Heart right ventricle (tissue), 16 donors: ENCODE measurements around the gene TAB3. TPM values are rescaled to one million over a fixed set of nuclear protein-coding genes. Genes with fewer than 3 reads are reported as not detected.

Experiments used
- ATAC-seq, 8 donors: fragments of 200-7000 bp; cut with Tn5 transposase; one replicate each; pipeline ENCODE4 v1.9.1; 2020; ENCODE audit warnings: mild to moderate bottlenecking in 8 of 8, moderate library complexity in 8 of 8, moderate number of reproducible peaks in 1 of 8
- DNase-seq, 2 donors: peaks; one replicate each; pipeline ENCODE4 v3.0.0-alpha.2; 2020
- H3K27ac ChIP-seq, 10 donors: fragments of 200-600 bp; sonication (generic) in 2 of 10; one replicate each; pipeline versions ENCODE4 v1.5.0 to v1.8.0; 2020 to 2022; ENCODE audit warnings: mild to moderate bottlenecking in 3 of 10
- H3K27me3 ChIP-seq, 7 donors: fragments of 200-600 bp; one replicate each; pipeline ENCODE4 v1.8.0; 2021 to 2022; ENCODE audit warnings: mild to moderate bottlenecking in 2 of 7
- H3K36me3 ChIP-seq, 9 donors: fragments of 200-600 bp; sonication (generic) in 1 of 9; one replicate each; pipeline versions ENCODE4 v1.5.0 to v1.8.0; 2020 to 2022; ENCODE audit warnings: mild to moderate bottlenecking in 2 of 9
- H3K4me1 ChIP-seq, 9 donors: fragments of 200-600 bp; sonication (generic) in 1 of 9; one replicate each; pipeline versions ENCODE4 v1.5.0 to v1.8.0; 2020 to 2022; ENCODE audit warnings: mild to moderate bottlenecking in 4 of 9
- H3K4me3 ChIP-seq, 10 donors: fragments of 200-600 bp; sonication (generic) in 2 of 10; one replicate each; pipeline versions ENCODE4 v1.5.0 to v1.8.0; 2020 to 2022; ENCODE audit warnings: mild to moderate bottlenecking in 7 of 10, moderate library complexity in 2 of 10
- H3K9me3 ChIP-seq, 11 donors: fragments of 200-600 bp in 10 of 11; sonication (generic) in 2 of 11; one replicate each; pipeline versions ENCODE4 v1.5.0 to v1.8.0; 2013 to 2022; ENCODE audit warnings: mild to moderate bottlenecking in 2 of 11, control low read depth in 1 of 11, moderate library complexity in 1 of 11
- WGBS, 2 donors: extraction: QIAGEN DNeasy Blood & Tissue Kit; methylation state at CpG; one replicate each; pipeline ENCODE4 v1.1.7; 2013; ENCODE audit warnings: inconsistent platforms in 1 of 2; 5-methylcytosine and 5-hydroxymethylcytosine counted together
- intact Hi-C, 10 donors: fragments of 100-400 bp; cut with DNase I; formaldehyde crosslinking; loops; one replicate each; pipeline versions ENCODE4 v1.11.1 to v1.14.2; 2022
- polyA plus RNA-seq, 2 donors: library from polyadenylated mRNA; stranded (reverse); fragments of 200-250 nt; gene quantifications; one replicate each; pipeline ENCODE4 v1.2.3, GENCODE V29; 2013
- total RNA-seq, 10 donors: library from RNA; stranded (reverse); fragmentation: NEBNext Ultra II Directional in 3 of 10; extraction: Animal tissue kit (Norgen Biotek cat#: 25700) in 3 of 10; gene quantifications; one replicate each; pipeline versions ENCODE4 v1.2.1 to v1.2.4, GENCODE V29; 2021 to 2023
- TF ChIP-seq, protein P1 (sequence below), 9 donors: fragments of 200-600 bp; sonication (generic) in 2 of 9; IDR thresholded peaks; one replicate each; pipeline versions ENCODE4 v1.5.0 to v1.8.0; 2021 to 2022; ENCODE audit warnings: antibody characterized with exemption in 9 of 9, mild to moderate bottlenecking in 5 of 9, moderate library complexity in 1 of 9
- donor health status: Arrhythmogenic right ventricular cardiomyopathy.
- donor health status: ischemic (EF 13 %, LVEDD 7.1; RV severe dilation, severe dysfunction).
- donor health status: healthy with polysubstance abuse.
- donor health status: DM: no; HTN: yes; CAD: no.
- donor health status: DM: no; HTN: no; CAD: no.
- donor health status: ischemic (EF 25% LVEDD 6.9; RV normal size, moderate dysfunction).
- donor health status: ischemic (EF 25% LVEDD 5.7; RV mildly dilated, moderate dysfunction).
- donor health status: healthy.
- donor health status: DM: yes; HTN: yes; CAD: no.
- donor health status: Ischemic cardiomyopathy.
- donor health status: ischemic (EF 35%, LVEDD 5.7; RV mildly dilated, moderate dysfunction).
- donor health status: nonischemic (EF 11% LVEDD 7.7; RV severe dilation, severe dysfunction).
- donor health status: DM: yes; HTN: yes; CAD: no.
- donor health status: PGD.
- donor health status: ischemic (EF 29% LVEDD 5.4; RV normal size, mild dysfunction).
- donor health status: nonischemic (EF 23%, LVEDD 6.1; RV moderate dilation, normal function).

TAB3 gene
- total and polyA plus RNA-seq, 12 donors: 3.9 to 19.3 (median 14.5) TPM

DNA sequence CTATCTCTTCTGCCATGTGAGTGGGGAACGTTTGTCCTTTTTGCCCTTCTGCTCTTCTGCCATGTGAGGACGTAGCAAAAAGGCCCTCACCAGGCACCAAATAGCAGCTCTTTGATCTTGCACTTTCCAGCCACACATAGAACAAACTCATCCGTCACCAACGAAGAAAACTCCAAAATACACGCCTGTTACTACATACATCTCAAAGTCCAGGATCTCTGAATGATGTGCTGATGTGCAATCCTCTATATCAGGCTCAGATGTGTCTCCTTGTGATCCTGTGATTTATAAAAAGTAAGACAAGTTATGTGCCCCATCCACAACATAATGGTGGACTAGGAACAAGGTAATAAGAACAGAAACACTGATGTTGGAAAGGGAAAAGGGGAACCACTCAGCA is 9.8 kb upstream of the TAB3 start:
- ATAC-seq (no peak), DNase-seq (no peak)
- Histone ChIP-seq H3K9me3 (no peaks in the 10 kb centered on the region), H3K4me1 (no peaks in the 10 kb centered on the region), H3K27ac (no peak overlapping the region), H3K4me3 (no peak overlapping the region), H3K36me3 (no peaks in the 10 kb centered on the region), H3K27me3 (peaks cover 0 to 17% (median 0%) of the 10 kb centered on the region in 7 donors)
- intact Hi-C loops: no loop called here
- WGBS, 2 donors: 49 to 62% methylated on average over 5 of the region's 5 CpGs
- TF ChIP-seq, protein P1, sequence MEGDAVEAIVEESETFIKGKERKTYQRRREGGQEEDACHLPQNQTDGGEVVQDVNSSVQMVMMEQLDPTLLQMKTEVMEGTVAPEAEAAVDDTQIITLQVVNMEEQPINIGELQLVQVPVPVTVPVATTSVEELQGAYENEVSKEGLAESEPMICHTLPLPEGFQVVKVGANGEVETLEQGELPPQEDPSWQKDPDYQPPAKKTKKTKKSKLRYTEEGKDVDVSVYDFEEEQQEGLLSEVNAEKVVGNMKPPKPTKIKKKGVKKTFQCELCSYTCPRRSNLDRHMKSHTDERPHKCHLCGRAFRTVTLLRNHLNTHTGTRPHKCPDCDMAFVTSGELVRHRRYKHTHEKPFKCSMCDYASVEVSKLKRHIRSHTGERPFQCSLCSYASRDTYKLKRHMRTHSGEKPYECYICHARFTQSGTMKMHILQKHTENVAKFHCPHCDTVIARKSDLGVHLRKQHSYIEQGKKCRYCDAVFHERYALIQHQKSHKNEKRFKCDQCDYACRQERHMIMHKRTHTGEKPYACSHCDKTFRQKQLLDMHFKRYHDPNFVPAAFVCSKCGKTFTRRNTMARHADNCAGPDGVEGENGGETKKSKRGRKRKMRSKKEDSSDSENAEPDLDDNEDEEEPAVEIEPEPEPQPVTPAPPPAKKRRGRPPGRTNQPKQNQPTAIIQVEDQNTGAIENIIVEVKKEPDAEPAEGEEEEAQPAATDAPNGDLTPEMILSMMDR (IDR thresholded peaks at IDR 0.05): no peak

DNA sequence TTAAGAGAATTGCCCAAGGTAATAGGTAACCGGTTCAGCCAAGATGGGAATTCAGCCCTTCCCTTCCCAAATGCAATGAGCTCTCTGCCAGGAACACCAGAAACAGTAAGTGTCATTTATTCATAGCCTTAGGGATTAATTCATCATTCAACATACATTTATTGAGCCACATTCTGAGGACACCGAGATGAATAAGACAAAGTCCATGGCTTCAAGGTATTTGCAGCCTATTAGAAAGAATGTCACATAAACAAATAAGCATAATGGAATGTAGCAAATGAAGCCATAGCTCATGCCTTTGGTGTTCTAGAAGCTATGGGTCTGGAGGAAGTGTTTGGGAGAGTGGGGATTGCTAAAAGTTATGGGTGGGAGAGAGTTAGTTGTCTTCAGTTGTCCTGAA is 6.3 kb upstream of the TAB3 start:
- H3K4me3 ChIP-seq: no peak overlapping the region
- TF ChIP-seq, protein P1 (IDR thresholded peaks at IDR 0.05): no peak

DNA sequence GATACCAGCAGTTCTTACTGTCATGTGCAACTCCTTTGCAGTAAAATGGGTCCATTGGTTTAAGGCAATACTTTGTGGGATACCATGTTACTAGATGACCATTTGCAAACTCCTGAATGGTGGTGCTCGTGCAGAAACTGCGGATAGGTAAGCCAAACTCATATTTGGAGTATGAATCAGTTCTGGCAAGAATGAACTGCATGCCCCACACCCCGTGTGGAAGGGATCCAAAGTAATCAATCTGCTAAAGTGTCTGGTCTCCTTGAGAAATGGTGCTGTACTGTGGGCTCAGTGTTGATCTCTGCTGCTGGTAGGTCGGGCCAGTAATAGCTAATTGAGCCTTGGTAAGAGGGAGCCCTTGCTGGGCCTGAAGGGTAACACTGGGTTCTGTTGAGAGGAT is 4.2 kb upstream of the TAB3 start:
- DNase-seq (no peak), ATAC-seq (no peak)
- Histone ChIP-seq H3K4me3 (no peak overlapping the region), H3K27ac (no peak overlapping the region), H3K4me1 (peaks cover 0 to 4% (median 0%) of the 10 kb centered on the region in 9 donors), H3K9me3 (no peaks in the 10 kb centered on the region), H3K36me3 (no peaks in the 10 kb centered on the region), H3K27me3 (peaks cover 0 to 13% (median 0%) of the 10 kb centered on the region in 7 donors)
- intact Hi-C loops: no loop called here
- TF ChIP-seq, protein P1 (IDR thresholded peaks at IDR 0.05): no peak
- WGBS, 2 donors: 79 to 81% methylated on average over 4 of the region's 4 CpGs

More for the DNA sequence above, 6.3 kb upstream of the TAB3 start:
- H3K27me3 ChIP-seq: peaks cover 0 to 16% (median 0%) of the 10 kb centered on the region in 7 donors
- H3K9me3 ChIP-seq: no peaks in the 10 kb centered on the region
- H3K4me1 ChIP-seq: no peaks in the 10 kb centered on the region
- no peak for DNase-seq
- H3K36me3 ChIP-seq: no peaks in the 10 kb centered on the region
- intact Hi-C loops: no loop called here
- H3K27ac ChIP-seq: no peak overlapping the region
- no peak for ATAC-seq
- 86 to 87% methylated on average over 2 of the region's 2 CpGs for WGBS, 2 donors

DNA sequence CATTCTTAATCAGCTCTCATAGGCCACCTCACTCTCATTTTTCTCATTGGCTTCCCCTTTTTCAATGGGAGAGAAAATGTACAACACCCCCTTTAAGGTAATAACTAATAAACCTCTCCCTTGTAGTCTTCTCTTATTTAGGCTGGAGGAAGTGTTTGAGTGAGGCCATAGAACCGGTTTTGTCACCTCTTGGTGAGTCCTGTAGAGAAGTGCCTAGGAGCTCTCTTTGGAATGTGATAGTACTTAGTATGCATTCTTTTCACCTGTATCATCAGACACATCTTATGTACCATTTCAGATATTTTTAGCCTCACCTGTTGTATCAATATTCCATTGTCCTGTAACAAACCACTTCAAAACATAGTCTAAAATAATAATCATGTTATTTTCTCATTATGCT is 3.5 kb upstream of the TAB3 start:
- ATAC-seq (no peak), DNase-seq (no peak)
- Histone ChIP-seq H3K9me3 (no peaks in the 10 kb centered on the region), H3K36me3 (no peaks in the 10 kb centered on the region), H3K27me3 (peaks cover 0 to 13% (median 0%) of the 10 kb centered on the region in 7 donors), H3K4me1 (peaks cover 0 to 8% (median 4%) of the 10 kb centered on the region in 9 donors), H3K27ac (no peak overlapping the region), H3K4me3 (no peak overlapping the region)
- TF ChIP-seq, protein P1 (IDR thresholded peaks at IDR 0.05): no peak
- 67 to 73% methylated on average over 1 of the region's 1 CpG for WGBS, 2 donors
- intact Hi-C loops: no loop called here
